ENCODE results near the gene SS18.

Gene SS18

DNA sequence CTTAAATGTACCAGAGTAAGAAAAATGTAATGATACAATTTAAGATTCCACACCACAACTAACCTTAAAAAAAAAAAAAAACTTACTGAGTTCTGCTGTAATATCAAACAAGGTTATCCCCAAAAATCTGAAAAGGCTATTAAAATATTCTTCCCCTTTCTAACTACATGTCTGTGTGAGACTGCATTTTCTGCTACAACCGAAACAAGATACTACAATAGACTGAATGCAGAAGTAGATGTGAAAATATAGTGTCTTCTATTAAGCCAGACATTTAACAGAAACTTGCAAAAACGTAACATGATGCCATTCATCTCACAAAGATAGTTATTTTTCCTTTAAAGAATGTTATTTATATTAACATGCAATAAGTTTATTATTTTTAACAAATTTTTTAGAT lies 16.2 kb downstream of the SS18 start:
- TF ChIP-seq CTCF (IDR thresholded peaks at IDR 0.05; ENCODE audit: control insufficient read depth, insufficient read depth, low read depth, low read length, missing control alignments) = no peak
- H3K4me3 ChIP-seq (ENCODE audit: control insufficient read depth, low read depth, low read length) = no peak overlapping the region
- no peak for DNase-seq (ENCODE audit: low read depth)

GRCh38 chr18:26073758-26074157 lies 16.7 kb downstream of the SS18 start:
- no peak for DNase-seq (ENCODE audit: low read depth)
- TF ChIP-seq CTCF (IDR thresholded peaks at IDR 0.05; ENCODE audit: control insufficient read depth, insufficient read depth, low read depth, low read length, missing control alignments) = no peak
- H3K4me3 ChIP-seq (ENCODE audit: control insufficient read depth, low read depth, low read length) = no peak overlapping the region

DNA sequence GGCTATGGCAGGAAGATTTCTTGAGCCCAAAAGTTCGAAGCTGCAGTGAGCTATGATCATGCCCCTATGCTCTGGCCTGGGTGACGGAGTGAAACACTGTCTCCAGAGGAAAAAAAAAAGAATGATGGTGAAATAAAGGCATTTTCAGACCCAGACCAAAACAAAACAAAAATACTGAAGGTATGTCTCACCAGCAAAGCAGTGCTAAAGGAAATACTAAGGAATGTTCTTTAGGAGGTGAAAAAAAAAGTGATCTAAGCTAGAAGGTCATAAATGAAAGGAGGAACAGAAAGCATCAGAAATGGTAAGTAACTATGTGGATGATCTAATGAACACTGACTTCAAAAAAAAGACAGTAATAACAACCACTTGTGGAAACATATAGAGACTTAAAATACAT lies 18.7 kb downstream of the SS18 start:
- TF ChIP-seq CTCF (IDR thresholded peaks at IDR 0.05; ENCODE audit: control insufficient read depth, insufficient read depth, low read depth, low read length, missing control alignments) = no peak
- H3K4me3 ChIP-seq (ENCODE audit: control insufficient read depth, low read depth, low read length) = no peak overlapping the region
- no peak for DNase-seq (ENCODE audit: low read depth)

DNA sequence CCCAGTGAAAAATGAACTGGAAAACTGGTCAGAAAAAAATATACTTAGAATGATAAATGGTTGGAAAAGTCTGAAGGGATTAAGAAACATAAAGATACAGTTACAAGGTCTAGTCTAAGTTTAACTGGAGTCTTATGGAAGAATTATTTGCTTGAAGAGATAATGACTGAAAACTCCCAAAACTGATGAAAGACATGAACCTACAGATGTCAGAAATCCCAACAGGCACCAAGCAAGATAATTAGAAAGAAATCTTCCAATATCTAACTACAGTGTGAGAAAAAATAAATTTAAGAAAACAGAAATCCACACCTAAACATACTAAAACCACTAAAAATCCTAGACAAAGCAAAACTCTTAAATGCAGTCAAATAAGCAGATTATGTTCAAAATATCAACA lies 19.4 kb downstream of the SS18 start:
- TF ChIP-seq CTCF (IDR thresholded peaks at IDR 0.05; ENCODE audit: control insufficient read depth, insufficient read depth, low read depth, low read length, missing control alignments) = no peak
- no peak for DNase-seq (ENCODE audit: low read depth)
- H3K4me3 ChIP-seq (ENCODE audit: control insufficient read depth, low read depth, low read length) = no peak overlapping the region

DNA sequence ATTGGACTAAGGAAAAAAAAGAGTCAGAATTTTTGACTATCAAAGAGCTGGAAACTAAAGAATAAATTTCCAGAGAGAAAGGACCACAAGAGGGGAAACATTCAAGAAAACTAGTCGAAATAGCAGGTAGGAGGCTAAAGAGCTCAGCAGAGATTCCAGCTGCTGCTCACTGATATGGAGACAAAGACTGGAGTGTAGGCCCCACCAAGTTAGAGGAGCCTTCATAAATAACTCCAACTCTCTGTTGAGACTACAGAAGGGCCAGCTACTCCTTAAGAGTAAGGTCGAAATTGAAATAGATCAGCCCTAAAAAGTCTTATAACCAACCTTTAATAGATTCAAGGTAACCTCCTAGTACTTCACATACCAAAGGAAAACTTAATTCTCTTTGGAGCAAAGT lies 31.1 kb downstream of the SS18 start:
- no peak overlapping the region for H3K4me3 ChIP-seq (ENCODE audit: control insufficient read depth, low read depth, low read length)
- TF ChIP-seq CTCF (IDR thresholded peaks at IDR 0.05; ENCODE audit: control insufficient read depth, insufficient read depth, low read depth, low read length, missing control alignments) = no peak
- no peak for DNase-seq (ENCODE audit: low read depth)

GRCh38 chr18:26057344-26057773 lies 33.1 kb downstream of the SS18 start:
- DNase-seq (ENCODE audit: low read depth) = no peak
- no peak for TF ChIP-seq CTCF (IDR thresholded peaks at IDR 0.05; ENCODE audit: control insufficient read depth, insufficient read depth, low read depth, low read length, missing control alignments)
- no peak overlapping the region for H3K4me3 ChIP-seq (ENCODE audit: control insufficient read depth, low read depth, low read length)

DNA sequence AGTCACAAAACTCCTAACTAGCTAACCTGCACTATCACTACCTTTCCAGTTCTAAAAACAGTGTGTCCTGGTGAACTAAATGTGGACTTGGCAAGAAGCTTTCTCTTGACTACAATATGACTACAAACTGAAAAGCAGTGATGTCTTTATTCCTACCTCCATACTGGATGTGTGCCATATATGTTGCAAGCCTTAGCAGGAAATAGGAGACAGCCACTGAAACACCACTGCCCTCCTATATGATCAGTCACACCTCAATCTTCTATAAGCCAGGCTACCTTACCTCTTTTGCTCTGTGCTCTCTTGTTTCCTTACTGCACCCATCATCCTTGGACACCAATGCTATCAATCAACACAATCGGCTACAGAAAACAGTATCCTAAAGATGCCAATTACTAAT lies 34.1 kb downstream of the SS18 start:
- DNase-seq (ENCODE audit: low read depth) = no peak
- TF ChIP-seq CTCF (IDR thresholded peaks at IDR 0.05; ENCODE audit: control insufficient read depth, insufficient read depth, low read depth, low read length, missing control alignments) = no peak
- H3K4me3 ChIP-seq (ENCODE audit: control insufficient read depth, low read depth, low read length) = no peak overlapping the region
